ENCODE data around the gene PTOV1.
"Not testable (repeated sequence)": the region's sequence is repeated elsewhere in the genome, so short reads cannot be mapped to it uniquely, and the experiment has no call there.

GRCh38 chr19:49819452-49820115, 31.4 kb upstream of the PTOV1 start:
- TF ChIP-seq CTCF (IDR thresholded peaks at IDR 0.05 in 4 of 5, conservative IDR thresholded peaks at IDR 0.05 in 1 of 5); POLR2A (IDR thresholded peaks at IDR 0.05): not testable (repeated sequence)
